HG02885 (cell line): ENCODE data around the gene ANXA2R.
A peak's percentile ranks its signal among the peaks of the same experiment; 100 is the strongest.

ENCODE experiments used
- ATAC-seq: cut with Tn5 transposase; IDR thresholded peaks from one replicate; pipeline ENCODE4 v1.9.1; 2021; ENCODE audit warnings: mild to moderate bottlenecking; ENCODE audit not compliant: unreplicated experiment, poor library complexity

The ANXA2R gene

DNA sequence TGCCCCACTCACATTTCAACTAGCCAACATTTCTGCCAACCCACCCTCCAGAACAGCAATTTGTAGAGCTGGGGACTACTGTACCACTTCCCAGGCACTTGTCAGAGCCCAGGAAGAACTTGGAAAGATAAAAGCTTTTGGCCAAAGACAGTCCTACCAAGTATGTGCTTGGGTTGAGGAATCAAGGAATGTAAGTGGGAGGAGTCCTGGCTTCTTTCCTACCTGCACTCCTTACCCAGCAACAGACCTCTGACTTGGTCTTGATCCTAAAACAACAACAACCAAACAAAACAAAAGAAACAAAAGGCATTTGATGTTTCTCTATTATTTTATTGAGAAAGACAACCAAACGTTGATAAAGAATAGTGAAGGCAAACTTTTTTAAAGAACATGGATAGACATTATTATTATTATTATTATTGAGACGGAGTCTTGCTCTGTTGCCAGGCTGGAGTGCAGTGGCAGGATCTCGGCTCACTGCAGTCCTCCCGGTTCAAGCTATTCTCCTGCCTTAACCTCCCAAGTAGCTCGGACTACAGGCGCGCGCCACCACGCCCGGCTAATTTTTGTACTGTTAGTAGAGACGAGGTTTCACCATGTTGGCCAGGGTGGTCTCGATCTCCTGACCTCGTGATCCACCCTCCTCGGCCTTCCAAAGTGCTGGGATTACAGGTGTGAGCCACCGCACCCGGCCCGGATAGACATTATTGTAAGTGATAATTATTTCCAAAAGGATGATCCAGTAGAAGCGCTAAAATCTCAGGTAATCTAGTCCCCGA lies 33.5 kb downstream of the ANXA2R start:
- no peak for ATAC-seq

DNA sequence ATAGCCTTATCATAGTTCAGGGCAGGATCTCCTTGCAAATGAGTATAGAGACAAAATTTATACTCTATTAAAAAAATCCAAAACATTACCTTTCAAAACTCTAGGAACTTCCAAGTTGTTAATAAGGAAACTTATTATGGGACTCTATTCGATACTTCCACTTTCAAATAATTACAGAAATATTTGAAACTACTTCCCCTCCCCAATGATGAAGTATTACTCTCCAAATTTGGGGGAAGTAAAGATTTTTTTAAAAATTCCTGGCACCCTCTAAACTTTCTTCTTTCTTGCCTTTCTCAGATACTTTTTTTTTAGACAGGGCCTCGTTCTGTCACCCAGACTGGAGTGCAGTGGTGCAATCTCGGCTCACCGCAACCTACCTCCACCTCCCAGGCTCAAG lies 35.1 kb downstream of the ANXA2R start:
- ATAC-seq, result no peak

- ATAC-seq, result no peak
Observed at GRCh38 chr5:43001748-43002147, 38.4 kb downstream of the ANXA2R start.

- ATAC-seq, result no peak
Observed at GRCh38 chr5:43000914-43001313, 39.2 kb downstream of the ANXA2R start.

DNA sequence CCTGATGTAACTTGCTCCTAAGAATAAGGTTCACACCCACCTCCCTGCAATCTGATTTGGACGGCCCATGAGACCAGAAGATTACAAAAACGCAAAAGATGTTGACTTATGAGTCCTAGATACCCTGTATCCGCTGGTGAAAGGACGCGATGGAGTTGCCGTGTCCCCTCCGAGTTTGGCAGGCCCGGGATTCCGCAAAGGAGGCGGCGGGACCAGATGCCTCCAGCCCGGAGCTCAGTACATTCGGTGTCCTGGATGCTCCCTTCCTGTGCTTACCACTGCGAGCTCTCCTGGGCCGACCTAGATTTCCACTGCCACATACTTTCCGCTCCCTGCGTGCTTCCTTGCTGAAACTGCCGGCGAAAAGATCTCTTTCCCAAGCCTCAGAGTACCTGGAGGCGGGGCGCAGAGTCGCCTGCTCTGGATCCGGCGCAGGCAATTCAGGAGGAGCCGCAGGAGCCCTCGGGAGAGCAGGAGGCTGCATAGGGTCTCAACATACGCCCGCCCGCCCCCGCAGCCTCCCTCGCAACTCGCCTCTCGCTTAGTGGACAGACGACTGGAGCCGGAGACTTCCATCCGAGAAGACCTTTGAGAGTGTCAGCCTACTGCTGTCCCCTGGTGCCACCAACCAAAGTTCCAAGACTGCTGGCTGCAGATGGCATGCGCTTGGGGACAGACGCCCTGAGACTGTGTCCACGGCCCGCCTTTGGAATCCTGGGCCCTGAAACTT lies 39.8 kb downstream of the ANXA2R start:
- ATAC-seq, result no peak

DNA sequence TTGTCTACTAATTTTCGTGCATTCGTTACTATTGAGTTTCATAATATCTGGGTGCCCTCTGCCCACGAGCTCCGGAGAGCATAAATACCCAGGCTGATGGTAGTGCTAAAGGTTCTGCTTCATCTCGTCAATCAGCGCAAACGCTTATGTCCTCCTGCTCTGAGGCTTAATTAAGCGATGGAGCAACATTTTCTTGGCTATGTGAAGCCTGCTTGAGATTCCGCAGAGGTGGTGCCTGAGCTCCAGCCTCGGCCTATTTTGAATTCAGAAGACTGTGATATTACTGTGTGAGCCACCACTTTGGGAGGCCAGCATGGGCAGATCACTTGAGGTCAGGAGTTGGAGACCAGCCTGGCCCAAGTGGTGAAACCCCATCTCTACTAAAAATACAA lies 44.8 kb downstream of the ANXA2R start:
- no peak for ATAC-seq

DNA sequence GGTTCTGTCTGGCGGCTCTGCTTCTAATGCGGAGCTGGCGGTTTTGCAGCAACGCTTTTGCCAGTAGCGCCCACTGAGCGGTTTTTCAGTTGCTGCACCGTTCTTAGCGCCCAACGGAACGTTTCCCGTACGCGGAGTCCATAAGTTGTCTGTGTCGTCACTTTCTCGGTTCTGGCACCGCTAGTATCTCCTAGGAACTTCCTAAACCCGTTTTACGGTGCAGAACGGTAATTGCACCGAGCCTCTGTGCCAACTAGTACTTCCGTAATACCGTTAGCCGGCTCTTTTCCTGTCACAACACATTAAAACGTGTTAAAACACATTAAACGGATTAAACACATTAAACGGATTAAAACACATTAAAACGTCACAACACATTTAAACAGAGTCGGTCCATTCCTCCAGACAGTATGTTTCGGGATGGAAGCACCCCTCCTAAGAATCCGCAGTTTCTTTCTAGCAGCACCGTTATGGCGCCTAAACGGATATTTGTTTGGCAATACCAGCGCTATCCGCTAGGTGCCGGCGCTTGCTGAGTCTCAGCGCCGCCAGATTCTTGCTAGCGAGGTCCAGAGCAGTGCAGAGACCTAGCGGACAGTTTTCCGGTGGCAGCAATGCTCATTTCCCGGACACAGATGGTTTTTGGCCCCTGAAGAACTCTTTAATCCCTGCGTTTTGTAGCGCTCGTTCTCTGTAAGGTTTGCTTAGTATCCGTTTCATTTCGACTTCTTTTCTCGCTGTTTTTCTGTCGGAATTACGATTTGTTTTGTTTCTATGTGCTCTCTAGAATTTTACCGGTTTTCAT lies 45.4 kb downstream of the ANXA2R start:
- peak; percentile 56 for ATAC-seq

GRCh38 chr5:42994246-42994554 lies 45.9 kb downstream of the ANXA2R start:
- no peak for ATAC-seq

- no peak for ATAC-seq
Observed at GRCh38 chr5:42993516-42994245, 46.4 kb downstream of the ANXA2R start.

DNA sequence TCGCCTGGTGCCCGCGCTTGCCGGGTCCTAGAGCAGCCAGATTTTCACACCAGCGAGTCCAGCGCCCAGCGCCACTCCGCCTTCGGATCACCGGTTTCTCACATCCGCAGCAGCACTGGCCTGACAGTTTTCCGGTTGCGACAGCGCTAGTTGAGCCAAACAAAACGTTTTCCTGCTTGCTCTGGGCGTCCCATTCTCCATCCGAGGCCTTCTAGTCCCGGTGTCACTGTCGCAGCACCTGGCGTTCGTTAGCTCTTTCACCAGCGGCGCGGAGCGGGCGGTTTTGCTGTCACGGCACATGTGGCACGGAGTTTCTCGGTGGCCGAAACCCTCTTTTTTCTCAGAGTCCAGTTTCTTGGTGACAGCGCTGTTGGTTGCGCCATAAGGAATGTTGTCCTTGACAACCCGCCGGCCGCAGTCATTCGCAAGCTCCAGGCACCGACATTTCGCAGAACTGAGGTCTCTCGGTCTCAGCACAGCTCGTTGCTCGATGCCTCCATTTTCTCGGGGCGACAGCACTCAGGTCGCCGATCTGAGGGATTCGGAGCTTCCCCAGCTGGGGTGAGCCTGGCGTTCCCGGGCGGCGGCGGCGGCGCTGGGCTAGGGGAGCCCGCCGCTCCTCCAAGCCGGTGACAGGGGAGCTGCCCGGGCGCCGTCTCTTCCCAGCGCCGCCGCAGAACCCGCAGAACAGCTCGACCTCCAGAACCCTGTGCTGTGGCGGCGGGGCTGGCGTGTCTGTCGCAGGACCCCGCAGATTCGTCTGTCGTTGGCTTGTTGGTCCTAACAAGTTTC lies 47.8 kb downstream of the ANXA2R start:
- ATAC-seq, result peak; percentile 47

GRCh38 chr5:42991404-42992087 lies 48.6 kb downstream of the ANXA2R start:
- ATAC-seq, result peak; percentile 40

DNA sequence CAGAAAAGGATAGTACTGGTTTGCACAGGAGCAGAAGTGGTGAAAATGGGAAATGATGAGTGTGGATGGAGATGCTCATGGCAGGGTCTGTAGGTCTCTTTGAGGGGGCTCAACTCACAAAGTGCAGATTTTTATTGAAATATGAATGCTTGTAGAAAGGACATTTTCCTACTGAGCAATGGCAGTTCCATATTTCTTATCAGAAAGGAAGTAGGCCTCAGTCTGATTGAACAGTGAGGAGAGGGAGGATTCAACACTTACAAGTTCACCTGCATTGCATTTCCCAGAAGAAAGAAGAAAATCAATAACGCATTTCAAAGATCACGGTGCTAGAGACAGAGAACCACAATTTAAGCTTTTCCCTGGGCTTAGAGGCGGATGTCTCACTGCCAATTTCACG lies 49.2 kb downstream of the ANXA2R start:
- no peak for ATAC-seq
